8988T (cell line): ENCODE data around the gene KREMEN1.

Experiments used
- DNase-seq: peaks from one replicate; pipeline ENCODE4 v3.0.0; 2011

KREMEN1 gene

DNA sequence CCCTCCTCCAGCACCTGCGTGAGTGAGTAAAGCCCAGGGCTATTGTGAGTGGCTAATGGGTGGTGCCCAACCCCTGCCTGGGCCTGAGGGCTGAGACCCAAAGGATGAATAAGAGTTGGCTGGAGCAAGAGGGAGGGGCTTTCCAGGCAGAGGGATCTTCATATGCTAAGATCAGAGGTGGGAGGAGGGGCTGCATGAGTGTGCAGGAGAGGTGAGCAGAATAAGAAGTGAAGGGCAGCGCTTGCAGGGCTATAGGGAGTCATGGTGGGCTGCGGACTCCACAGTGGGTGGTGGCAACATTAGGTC lies 136.7 kb downstream of the KREMEN1 start:
- peak; percentile 4 for DNase-seq

DNA sequence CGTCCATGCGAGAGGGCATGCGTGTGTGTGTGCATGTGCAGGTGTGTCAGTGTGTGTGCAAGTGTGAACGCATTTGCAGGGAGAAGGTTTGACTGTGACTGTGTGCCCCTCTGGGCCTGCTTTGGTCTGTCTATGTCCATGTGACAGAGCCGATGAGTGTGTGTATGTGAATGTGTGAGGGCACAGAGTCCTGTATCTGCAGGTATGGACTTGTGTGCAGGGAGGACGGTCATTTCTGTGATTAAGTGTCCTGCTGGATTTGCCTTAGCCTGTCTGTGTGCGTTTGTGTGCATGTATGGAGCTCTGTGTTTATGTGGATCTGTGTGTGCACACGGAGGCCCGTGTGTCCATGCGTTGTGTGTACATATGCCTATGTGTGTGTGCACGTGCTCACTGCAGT lies 138.2 kb downstream of the KREMEN1 start:
- DNase-seq, result peak; percentile 8

DNA sequence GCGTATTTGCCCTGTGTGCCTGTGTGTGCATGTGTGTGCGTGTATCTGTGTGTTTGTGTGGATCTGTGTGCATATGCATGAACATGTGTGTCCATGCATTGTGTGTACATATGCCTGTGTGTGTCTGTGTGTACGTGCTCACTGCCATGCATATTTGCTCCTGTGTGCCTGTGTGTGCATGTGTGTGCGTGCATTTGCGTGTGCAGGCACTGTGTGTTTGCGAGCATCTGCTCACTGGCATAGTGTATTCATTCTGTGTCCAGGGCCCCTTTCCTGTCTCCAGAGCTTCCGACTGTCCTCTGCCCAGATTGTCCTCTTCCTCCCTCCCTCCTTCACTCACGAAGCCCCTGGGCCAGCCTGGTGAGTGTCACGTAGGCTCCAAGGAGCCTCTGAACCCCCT lies 138.6 kb downstream of the KREMEN1 start:
- no peak for DNase-seq

DNA sequence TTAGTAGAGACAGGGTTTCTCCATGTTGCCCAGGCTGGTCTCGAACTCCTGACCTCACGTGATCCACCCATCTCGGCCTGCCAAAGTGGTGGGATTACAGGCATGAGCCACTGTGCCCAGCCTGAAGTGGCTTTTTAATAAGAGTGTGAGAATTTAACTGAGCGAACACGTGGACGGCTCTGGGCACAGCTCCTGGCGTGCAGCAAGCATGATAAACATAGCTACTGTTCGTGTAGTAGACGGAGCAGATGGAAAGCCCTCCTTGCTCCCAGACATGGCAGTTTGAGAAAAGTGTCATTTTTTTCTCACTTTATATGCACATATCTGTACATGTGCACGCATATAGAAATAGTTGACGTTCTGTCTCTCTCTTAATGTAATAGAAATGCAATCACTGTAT lies 139.9 kb downstream of the KREMEN1 start:
- no peak for DNase-seq

DNA sequence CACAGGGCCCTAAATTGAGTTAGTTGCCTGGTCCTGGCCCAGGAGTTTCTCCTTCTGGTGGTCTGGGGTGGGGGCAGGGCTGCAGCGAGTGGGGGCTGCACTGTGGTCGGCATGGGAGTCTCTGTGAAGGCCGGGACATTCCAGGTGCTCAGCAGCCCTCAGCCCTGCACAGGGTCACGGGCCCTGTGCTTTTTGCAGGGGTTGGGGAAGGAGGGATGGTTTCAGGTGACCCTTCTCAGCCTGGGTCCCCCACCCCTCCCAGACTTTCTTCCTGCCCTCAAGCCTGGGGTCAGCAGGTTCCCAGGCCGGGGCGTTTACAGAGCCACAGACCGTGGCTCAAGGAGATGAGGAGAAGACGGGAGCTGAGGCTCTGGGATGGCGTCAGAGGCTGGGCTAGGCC lies 140.7 kb downstream of the KREMEN1 start:
- DNase-seq, result no peak

DNA sequence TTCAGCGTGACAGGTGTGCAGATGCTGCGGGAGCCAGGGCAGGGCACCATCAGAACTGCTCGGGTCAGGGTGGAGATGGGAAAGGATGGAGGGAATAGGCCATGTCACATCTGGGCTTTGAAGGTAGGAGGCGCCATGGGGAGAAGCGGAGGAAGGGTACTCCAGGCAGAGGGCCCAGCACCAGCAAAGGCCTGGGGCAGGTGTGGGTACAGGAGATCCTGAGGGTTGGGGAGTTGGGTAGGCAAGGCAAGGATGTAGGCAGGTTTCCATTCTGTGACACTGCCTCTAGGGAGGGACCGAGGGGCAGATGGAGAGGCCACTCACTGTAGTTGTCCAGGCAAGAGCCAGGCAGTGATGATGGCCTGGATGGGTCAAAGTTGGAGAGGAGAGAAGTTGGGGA lies 141.4 kb downstream of the KREMEN1 start:
- DNase-seq, result no peak

DNA sequence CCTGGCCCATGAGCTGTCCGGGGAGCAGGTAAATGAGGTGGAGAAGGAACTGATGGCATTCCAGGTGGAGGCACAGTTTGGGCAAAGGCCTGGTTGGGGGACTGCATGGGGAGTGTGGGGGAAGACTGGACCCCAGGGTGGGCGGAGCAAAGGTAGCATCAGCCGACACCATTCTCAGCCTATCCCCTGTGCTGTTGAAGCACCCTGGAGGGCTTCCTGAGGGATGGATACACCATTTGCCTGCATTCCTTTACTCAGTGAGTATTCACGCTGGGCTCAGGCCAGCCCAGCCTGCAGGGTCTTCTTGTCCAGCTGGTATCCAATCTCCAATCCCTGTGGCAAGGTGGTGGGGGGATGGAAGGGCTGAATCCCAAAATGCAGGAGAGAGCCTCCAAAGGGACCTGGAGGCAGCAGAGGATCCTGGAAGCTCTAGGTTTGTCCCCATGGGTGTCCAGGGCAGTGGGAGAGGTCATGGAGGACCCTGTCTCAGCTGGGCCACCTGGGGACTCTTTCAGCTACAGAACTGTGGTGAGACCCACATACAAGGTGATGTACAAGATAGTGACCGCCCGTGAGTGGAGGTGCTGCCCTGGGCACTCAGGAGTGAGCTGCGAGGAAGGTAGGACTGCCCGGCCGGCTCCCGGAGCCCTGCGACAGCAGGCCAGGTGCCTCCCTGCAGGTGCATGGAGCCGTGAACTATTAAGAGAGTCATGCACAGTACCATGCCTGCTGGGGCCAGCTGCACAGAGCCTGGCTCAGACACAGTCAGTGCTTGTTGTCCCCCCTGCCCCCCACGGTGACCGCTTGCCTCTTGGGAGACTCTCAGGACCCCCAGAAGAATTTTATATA lies 142.4 kb downstream of the KREMEN1 start:
- DNase-seq, result peak; percentile 4

DNA sequence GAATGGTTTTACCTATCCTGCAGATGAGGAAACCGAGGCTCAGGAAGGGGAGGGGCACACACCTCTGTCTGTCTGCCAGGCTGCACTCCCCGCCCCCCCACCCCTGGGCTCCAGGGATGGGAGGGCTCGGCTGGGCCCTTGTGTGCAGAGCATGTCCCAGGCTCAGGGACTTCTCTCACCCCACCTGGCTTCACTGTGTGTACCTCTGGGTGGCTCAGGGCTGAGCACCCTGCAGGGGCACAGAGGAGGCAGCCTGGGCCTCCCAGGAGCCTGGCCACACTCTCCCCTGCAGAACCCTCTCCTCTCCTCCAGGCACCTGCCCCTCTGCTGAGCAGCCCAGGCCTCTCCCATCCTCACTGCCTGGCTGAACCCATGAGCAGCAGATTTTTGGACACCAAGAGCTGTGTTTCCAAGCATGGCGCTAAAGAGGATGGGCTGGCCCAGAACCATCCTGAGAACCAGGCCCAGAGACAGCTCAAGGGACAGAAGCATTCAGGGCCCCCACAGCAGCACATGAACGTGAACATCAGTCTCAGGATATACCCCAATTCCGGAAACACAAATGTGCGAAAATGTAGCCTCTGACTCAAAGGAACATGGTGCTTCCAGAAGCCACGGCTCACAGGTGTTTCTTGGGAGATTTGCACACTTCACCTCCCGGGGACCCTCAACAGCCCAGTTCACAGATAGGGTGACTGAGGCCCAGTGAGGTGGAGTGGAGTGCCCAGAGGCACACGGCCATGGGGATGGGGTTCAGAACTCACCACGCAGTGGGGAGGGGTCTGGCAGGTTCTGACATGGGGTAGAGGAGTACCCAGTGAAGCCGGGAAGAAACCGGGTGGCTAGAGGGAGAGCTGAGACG lies 143.4 kb downstream of the KREMEN1 start:
- peak; percentile 8 for DNase-seq

DNA sequence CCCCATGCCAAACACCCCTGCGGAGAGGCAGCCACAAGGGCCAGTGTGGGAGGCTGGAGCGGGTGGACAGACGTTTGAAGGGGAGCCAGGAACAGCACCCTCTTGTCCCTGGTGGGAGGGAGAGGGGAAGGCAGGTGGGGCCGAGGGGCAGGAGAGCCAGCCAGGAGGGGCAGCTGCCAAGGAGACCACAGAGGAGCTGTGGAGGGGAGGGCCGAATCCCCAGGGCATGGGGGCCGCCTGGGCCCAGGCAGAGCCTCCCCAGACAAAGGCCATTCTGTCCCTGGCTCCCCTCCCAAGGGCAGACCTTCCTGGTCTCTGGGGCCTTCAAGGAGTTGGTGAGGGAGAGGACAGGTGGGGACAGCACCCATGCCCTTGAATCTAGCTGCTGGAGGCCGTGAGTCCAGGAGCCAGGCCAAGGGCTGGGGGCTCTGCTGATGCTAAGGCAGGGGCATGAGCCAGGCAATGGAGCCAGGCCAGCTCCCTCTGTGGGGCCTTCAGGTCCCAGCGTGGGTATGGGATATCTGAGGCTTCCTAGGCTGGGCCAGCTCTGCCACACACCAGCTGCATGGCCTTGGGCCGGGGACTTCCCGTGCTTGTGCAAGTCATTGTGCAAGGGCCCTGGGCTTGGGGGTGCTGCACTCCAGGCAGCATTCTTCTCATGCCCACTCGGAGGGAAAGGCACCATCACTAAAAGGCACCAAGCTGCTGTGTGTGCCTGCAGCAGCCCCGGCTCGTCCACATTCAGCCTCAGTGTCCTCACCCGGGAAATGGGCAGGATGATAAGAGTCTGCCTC lies 144.2 kb downstream of the KREMEN1 start:
- DNase-seq, result peak; percentile 15
